ENCODE results near the gene CFAP91. TPM values are rescaled to one million over a fixed set of nuclear protein-coding genes. Genes with fewer than 3 reads are reported as not detected.

The CFAP91 gene
- total and polyA plus RNA-seq, 7 donors, result 0.09 to 0.88 (median 0.54) TPM; not detected in 1

DNA sequence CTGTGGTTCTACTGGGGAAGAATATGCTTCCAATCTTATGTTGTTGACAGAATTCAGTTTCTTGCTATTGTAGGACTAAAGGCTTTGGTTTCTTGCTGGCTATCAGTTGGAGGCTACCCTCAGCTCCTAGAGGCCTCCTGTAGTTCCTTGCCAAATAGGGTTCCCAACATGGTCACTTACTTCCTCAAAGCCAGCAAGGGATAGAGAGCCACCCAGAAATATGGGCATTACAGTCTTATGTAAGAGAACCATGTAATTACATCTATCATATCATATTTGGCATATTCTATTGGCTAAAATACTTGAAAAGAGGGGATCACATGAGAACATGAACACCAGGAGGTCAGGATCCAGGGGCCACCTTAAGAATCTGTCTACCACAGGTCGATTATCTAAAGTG lies 19.4 kb upstream of the CFAP91 start:
- ATAC-seq, result no peak
- no peak overlapping the region for H3K4me3 ChIP-seq
- WGBS, 3 donors, result 19 to 26% (median 24%) methylated on average over 1 of the region's 1 CpG
- no peaks in the 10 kb centered on the region for H3K9me3 ChIP-seq
- no peaks in the 10 kb centered on the region for H3K36me3 ChIP-seq (ENCODE audit: insufficient read depth in 1 of 2, low read depth in 1 of 2)
- no peaks in the 10 kb centered on the region for H3K27me3 ChIP-seq (ENCODE audit: insufficient read depth in 3 of 3, low read length in 2 of 3)
- H3K4me1 ChIP-seq, result no peaks in the 10 kb centered on the region
- intact Hi-C loops (cut with DNase I), result loop anchor here in 1 of 2 donors (5.0 to 10.0 kb wide), 2 partner anchors 156 to 219 kb away; partner anchors contain the start of genes POGLUT1 and TMEM39A
- TF ChIP-seq, protein P1, sequence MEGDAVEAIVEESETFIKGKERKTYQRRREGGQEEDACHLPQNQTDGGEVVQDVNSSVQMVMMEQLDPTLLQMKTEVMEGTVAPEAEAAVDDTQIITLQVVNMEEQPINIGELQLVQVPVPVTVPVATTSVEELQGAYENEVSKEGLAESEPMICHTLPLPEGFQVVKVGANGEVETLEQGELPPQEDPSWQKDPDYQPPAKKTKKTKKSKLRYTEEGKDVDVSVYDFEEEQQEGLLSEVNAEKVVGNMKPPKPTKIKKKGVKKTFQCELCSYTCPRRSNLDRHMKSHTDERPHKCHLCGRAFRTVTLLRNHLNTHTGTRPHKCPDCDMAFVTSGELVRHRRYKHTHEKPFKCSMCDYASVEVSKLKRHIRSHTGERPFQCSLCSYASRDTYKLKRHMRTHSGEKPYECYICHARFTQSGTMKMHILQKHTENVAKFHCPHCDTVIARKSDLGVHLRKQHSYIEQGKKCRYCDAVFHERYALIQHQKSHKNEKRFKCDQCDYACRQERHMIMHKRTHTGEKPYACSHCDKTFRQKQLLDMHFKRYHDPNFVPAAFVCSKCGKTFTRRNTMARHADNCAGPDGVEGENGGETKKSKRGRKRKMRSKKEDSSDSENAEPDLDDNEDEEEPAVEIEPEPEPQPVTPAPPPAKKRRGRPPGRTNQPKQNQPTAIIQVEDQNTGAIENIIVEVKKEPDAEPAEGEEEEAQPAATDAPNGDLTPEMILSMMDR (IDR thresholded peaks at IDR 0.05), result no peak
- no peak overlapping the region for H3K27ac ChIP-seq
- DNase-seq, result no peak

DNA sequence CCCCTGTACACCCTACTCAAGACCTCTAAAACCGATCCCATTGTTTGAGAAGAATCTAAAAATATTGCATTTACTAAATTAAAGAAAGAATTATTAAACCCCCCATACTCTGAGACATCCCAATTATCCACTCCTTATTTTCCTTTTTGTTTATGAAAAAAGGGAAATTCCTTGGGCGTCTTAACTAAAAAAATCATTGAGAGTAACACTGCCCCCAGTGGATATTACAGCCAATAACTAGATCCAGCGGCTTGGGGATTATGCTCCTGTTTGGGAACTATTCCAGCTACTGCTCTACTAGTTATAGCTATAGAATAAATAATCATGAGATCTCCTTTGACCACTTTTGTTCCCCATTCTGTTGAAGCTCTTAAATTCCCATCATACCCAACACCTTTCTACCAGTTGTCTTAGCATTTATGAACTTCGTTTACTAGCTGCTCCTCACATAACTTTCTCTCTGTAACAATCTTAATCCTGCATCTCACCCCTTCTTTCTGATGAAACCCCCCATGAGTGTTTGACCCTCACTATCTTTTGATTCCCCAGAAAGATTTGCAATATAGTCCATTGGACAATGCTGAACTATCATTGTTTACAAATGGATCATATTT lies 12.7 kb upstream of the CFAP91 start:
- 50 to 56% (median 51%) methylated on average over 4 of the region's 4 CpGs for WGBS, 3 donors
- H3K36me3 ChIP-seq (ENCODE audit: insufficient read depth in 1 of 2, low read depth in 1 of 2), result no peaks in the 10 kb centered on the region
- no peak for DNase-seq
- no peak for ATAC-seq
- TF ChIP-seq, protein P1 (IDR thresholded peaks at IDR 0.05), result peak; percentile 38
- H3K9me3 ChIP-seq, result no peaks in the 10 kb centered on the region
- no peaks in the 10 kb centered on the region for H3K4me1 ChIP-seq
- no peak overlapping the region for H3K4me3 ChIP-seq
- H3K27ac ChIP-seq, result no peak overlapping the region
- no peaks in the 10 kb centered on the region for H3K27me3 ChIP-seq (ENCODE audit: insufficient read depth in 3 of 3, low read length in 2 of 3)
- intact Hi-C loops (cut with DNase I), result no loop called here

DNA sequence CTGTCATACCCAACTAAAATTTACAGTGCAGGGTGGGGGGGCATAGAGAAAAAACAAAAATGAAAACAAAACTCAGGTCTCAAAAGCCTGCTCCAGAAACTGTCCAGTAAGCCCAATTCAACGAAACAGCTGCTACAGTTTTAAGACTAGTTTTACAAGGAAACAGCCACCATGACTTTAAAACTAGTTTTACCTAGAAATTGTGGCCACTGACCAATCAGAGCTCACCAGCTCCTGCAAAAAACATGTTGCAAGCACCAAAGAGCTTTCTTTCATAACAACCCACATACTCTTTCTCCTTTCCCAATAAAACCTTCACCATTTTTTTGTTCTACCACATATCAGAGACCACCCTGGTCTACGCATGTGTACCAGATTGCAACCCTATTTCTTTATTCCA lies 7.3 kb upstream of the CFAP91 start:
- Histone ChIP-seq H3K27ac (no peak overlapping the region), H3K4me3 (no peak overlapping the region), H3K9me3 (no peaks in the 10 kb centered on the region), H3K4me1 (no peaks in the 10 kb centered on the region), H3K27me3 (ENCODE audit: insufficient read depth in 3 of 3, low read length in 2 of 3) (no peaks in the 10 kb centered on the region), H3K36me3 (ENCODE audit: insufficient read depth in 1 of 2, low read depth in 1 of 2) (no peaks in the 10 kb centered on the region)
- TF ChIP-seq, protein P1 (IDR thresholded peaks at IDR 0.05), result no peak
- ATAC-seq (no peak), DNase-seq (no peak)
- WGBS, 3 donors, result 88 to 100% (median 94%) methylated on average over 2 of the region's 2 CpGs
- intact Hi-C loops (cut with DNase I), result no loop called here

DNA sequence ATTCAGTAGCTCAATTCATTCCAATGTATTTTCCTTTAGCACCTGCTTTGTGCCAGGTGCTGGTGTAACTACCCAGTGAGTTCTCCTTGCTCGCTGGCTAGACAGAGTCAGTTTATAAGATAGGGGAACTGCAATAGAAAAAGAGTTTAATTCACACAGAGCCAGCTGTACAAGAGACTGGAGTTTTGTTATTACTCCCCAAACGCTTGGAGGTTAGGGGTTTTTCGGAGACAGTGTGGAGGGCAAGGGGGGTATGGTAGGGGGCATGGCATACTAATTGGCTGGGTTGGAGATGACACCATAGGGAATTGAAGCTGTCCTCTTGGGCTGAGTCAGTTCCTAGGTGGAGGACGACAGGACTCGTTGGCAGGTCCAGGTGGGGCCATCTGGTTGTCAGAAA lies 5.4 kb upstream of the CFAP91 start:
- H3K27ac ChIP-seq, result no peak overlapping the region
- intact Hi-C loops (cut with DNase I), result no loop called here
- H3K27me3 ChIP-seq (ENCODE audit: insufficient read depth in 3 of 3, low read length in 2 of 3), result no peaks in the 10 kb centered on the region
- WGBS, 3 donors, result 73 to 84% (median 76%) methylated on average over 5 of the region's 5 CpGs
- H3K4me3 ChIP-seq, result no peak overlapping the region
- no peak for DNase-seq
- H3K36me3 ChIP-seq (ENCODE audit: insufficient read depth in 1 of 2, low read depth in 1 of 2), result no peaks in the 10 kb centered on the region
- ATAC-seq, result no peak
- TF ChIP-seq, protein P1 (IDR thresholded peaks at IDR 0.05), result no peak
- peaks cover 2% of the 10 kb centered on the region for H3K4me1 ChIP-seq
- H3K9me3 ChIP-seq, result no peaks in the 10 kb centered on the region

Measured in psoas muscle (tissue), 8 donors.